ENCODE measurements around the gene BRIP1. TPM values are rescaled to one million over a fixed set of nuclear protein-coding genes. Genes with fewer than 3 reads are reported as not detected.

Gene BRIP1
- total RNA-seq, 1 experiment from 2014 or later = 4.7 TPM

GRCh38 chr17:61739002-61739401 lies 124.3 kb downstream of the BRIP1 start:
- ChIA-PET CTCF (no interaction called here), POLR2A (interaction anchor here (1.7 kb wide), 1 partner anchor 13 kb away, joined by 3 read pairs; no protein-coding TSS in a partner anchor)
- Mint-ChIP-seq H3K27me3 (ENCODE audit: insufficient read depth, unreplicated experiment) (no peaks in the 10 kb centered on the region), H3K9me3 (ENCODE audit: unreplicated experiment) (peaks cover 9% of the 10 kb centered on the region), H3K36me3 (ENCODE audit: insufficient read depth, unreplicated experiment) (peaks cover 17% of the 10 kb centered on the region), H3K27ac (ENCODE audit: low read depth, unreplicated experiment) (no peak overlapping the region), H3K4me3 (ENCODE audit: unreplicated experiment) (no peak overlapping the region), H3K4me1 (ENCODE audit: insufficient read depth, unreplicated experiment) (no peaks in the 10 kb centered on the region)
- BruUV-seq (replicated peaks) = no TSS peak
- no peak for DNase-seq (ENCODE audit: unreplicated experiment)
- intact Hi-C loops (cut with micrococcal nuclease) = no loop called here
- TF ChIP-seq CTCF (IDR thresholded peaks at IDR 0.05; ENCODE audit: unreplicated experiment) = no peak

- intact Hi-C loops (cut with micrococcal nuclease) = no loop called here
- Mint-ChIP-seq H3K27me3 (ENCODE audit: insufficient read depth, unreplicated experiment) (no peaks in the 10 kb centered on the region), H3K36me3 (ENCODE audit: insufficient read depth, unreplicated experiment) (peaks cover 17% of the 10 kb centered on the region), H3K27ac (ENCODE audit: low read depth, unreplicated experiment) (no peak overlapping the region), H3K9me3 (ENCODE audit: unreplicated experiment) (peaks cover 9% of the 10 kb centered on the region), H3K4me3 (ENCODE audit: unreplicated experiment) (no peak overlapping the region), H3K4me1 (ENCODE audit: insufficient read depth, unreplicated experiment) (no peaks in the 10 kb centered on the region)
- BruUV-seq (replicated peaks) = no TSS peak
- TF ChIP-seq CTCF (IDR thresholded peaks at IDR 0.05; ENCODE audit: unreplicated experiment) = no peak
- ChIA-PET CTCF (no interaction called here), POLR2A (interaction anchor here (1.7 kb wide), 1 partner anchor 14 kb away, joined by 3 read pairs; no protein-coding TSS in a partner anchor)
- no peak for DNase-seq (ENCODE audit: unreplicated experiment)
Observed at GRCh38 chr17:61738249-61738648, 125.1 kb downstream of the BRIP1 start.

- no TSS peak for BruUV-seq (replicated peaks)
- H3K27ac Mint-ChIP-seq (ENCODE audit: low read depth, unreplicated experiment) = no peak overlapping the region
- H3K4me3 Mint-ChIP-seq (ENCODE audit: unreplicated experiment) = no peak overlapping the region
- DNase-seq (ENCODE audit: unreplicated experiment) = no peak
- TF ChIP-seq CTCF (IDR thresholded peaks at IDR 0.05; ENCODE audit: unreplicated experiment) = no peak
- H3K4me1 Mint-ChIP-seq (ENCODE audit: insufficient read depth, unreplicated experiment) = no peaks in the 10 kb centered on the region
- H3K9me3 Mint-ChIP-seq (ENCODE audit: unreplicated experiment) = peaks cover 9% of the 10 kb centered on the region
- ChIA-PET POLR2A (interaction anchor here (1.7 kb wide), 1 partner anchor 15 kb away, joined by 3 read pairs; no protein-coding TSS in a partner anchor), CTCF (no interaction called here)
- intact Hi-C loops (cut with micrococcal nuclease) = no loop called here
- peaks cover 17% of the 10 kb centered on the region for H3K36me3 Mint-ChIP-seq (ENCODE audit: insufficient read depth, unreplicated experiment)
- H3K27me3 Mint-ChIP-seq (ENCODE audit: insufficient read depth, unreplicated experiment) = no peaks in the 10 kb centered on the region
Observed at GRCh38 chr17:61737820-61738219, 125.5 kb downstream of the BRIP1 start.

GRCh38 chr17:61736438-61736837 lies 126.9 kb downstream of the BRIP1 start:
- POLR2A ChIA-PET = interaction anchor here (1.2 kb wide), 1 partner anchor 19 kb away, joined by 3 read pairs; no protein-coding TSS in a partner anchor
- CTCF ChIA-PET = interaction anchor here (0.6 kb wide), 3 partner anchors 100 to 319 kb away, joined by 3 to 4 read pairs (median 3); no protein-coding TSS in a partner anchor
- no peaks in the 10 kb centered on the region for H3K27me3 Mint-ChIP-seq (ENCODE audit: insufficient read depth, unreplicated experiment)
- intact Hi-C loops (cut with micrococcal nuclease) = no loop called here
- H3K27ac Mint-ChIP-seq (ENCODE audit: low read depth, unreplicated experiment) = no peak overlapping the region
- TF ChIP-seq CTCF (IDR thresholded peaks at IDR 0.05; ENCODE audit: unreplicated experiment) = no peak
- DNase-seq (ENCODE audit: unreplicated experiment) = no peak
- H3K4me3 Mint-ChIP-seq (ENCODE audit: unreplicated experiment) = no peak overlapping the region
- H3K36me3 Mint-ChIP-seq (ENCODE audit: insufficient read depth, unreplicated experiment) = peaks cover 17% of the 10 kb centered on the region
- H3K9me3 Mint-ChIP-seq (ENCODE audit: unreplicated experiment) = peaks cover 7% of the 10 kb centered on the region
- H3K4me1 Mint-ChIP-seq (ENCODE audit: insufficient read depth, unreplicated experiment) = no peaks in the 10 kb centered on the region
- no TSS peak for BruUV-seq (replicated peaks)
